Activated naive CD4-positive, alpha-beta T cell treated with anti-CD3 and anti-CD28 coated beads, Interleukin-2, amount 10 ng/mL, durations not matched to agents 7 days and 5 days (primary cell): ENCODE data around the gene MARK1.

ENCODE experiments used
- CTCF ChIA-PET: fragments of 350-600 bp; sonication (Branson Sonifier 250); formaldehyde crosslinking; loops from one replicate; lab custom pipeline; 2021; ENCODE audit warnings: antibody characterized with exemption; lab: Charles Lee
- DNase-seq: peaks from one replicate; pipeline ENCODE4 v3.0.0-alpha.2; 2020
- H3K27ac Mint-ChIP-seq: one replicate; pipeline ENCODE4 v1.8.0; 2021; ENCODE audit warnings: mild to moderate bottlenecking, moderate library complexity, mixed read lengths
- H3K27me3 Mint-ChIP-seq: one replicate; pipeline ENCODE4 v1.8.0; 2021; ENCODE audit warnings: mild to moderate bottlenecking, mixed read lengths
- H3K36me3 Mint-ChIP-seq: one replicate; pipeline ENCODE4 v1.8.0; 2021; ENCODE audit warnings: mixed read lengths
- H3K4me1 Mint-ChIP-seq: one replicate; pipeline ENCODE4 v1.8.0; 2021; ENCODE audit warnings: mixed read lengths
- H3K4me3 Mint-ChIP-seq: one replicate; pipeline ENCODE4 v1.8.0; 2021; ENCODE audit warnings: mild to moderate bottlenecking, moderate library complexity, mixed read lengths
- H3K9me3 Mint-ChIP-seq: one replicate; pipeline ENCODE4 v1.8.0; 2021; ENCODE audit warnings: mixed read lengths

Gene MARK1

DNA sequence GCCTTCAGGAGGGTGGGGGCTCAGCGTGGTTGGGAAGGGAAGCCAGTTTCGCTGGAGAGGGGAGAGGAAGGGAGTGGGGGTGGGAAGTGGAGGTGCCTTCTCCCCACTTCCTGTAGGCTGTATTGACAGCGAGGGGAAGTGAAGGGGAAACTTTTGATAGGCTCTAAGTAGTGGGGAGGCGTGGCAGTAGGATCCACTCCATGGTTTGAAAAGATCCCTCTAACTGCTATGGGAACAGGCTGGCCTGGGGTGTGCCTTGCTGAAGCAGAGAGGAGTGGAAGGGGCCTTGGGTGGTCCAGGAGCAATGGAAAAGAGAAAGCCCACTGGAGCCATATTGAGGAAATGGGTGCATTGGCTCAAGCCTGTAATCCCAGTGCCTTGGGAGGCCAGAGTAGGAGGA, 182.4 kb downstream of the MARK1 start:
- no peak overlapping the region for H3K4me3 Mint-ChIP-seq
- CTCF ChIA-PET: no interaction called here

DNA sequence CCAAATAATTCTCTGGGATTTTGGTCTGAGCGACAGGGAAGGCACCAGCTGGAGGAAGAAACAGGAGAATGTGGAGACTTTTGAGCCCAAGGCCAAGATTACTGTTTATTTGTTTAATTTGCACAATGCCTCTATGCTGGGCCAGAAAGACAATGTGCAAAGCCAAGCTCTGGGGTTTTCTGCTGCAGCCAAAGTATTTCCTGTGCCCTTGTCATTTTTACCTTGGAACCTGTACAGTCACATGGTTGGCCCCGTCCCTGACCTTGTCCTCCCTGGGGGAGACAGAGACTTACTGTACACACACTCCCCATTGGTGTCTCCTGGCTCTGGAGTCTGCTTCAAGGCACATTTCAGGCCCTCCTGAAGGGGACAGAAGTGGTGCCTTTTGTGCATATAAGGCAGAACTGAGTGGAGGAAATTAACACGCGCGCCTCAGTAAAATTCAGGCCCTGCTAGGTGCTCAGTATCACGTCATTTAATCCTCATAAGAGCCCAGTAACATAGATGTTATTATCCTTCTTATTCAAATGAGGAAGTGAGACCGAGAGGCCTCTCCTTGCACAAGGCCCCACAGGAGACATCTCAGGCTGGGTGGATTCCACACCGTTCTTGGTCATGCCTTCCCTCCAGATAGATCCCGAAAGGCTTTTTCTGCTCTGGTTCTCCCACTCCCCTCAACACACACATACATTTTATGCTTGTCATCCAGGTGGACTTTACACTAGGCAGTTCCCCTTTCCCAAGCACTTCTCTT, 183.3 kb downstream of the MARK1 start:
- Mint-ChIP-seq H3K36me3 (no peaks in the 10 kb centered on the region), H3K4me1 (peaks cover 7% of the 10 kb centered on the region), H3K4me3 (no peak overlapping the region), H3K27me3 (peaks cover 5% of the 10 kb centered on the region), H3K27ac (no peak overlapping the region), H3K9me3 (no peaks in the 10 kb centered on the region)
- CTCF ChIA-PET: no interaction called here
- DNase-seq: no peak

More for the DNA sequence above, 182.4 kb downstream of the MARK1 start:
- Mint-ChIP-seq H3K9me3 (no peaks in the 10 kb centered on the region), H3K4me1 (peaks cover 7% of the 10 kb centered on the region), H3K27ac (no peak overlapping the region), H3K27me3 (peaks cover 6% of the 10 kb centered on the region), H3K36me3 (no peaks in the 10 kb centered on the region)
- DNase-seq: no peak
